ENCODE data around the gene RPS6KA5. TPM values are rescaled to one million over a fixed set of nuclear protein-coding genes. Genes with fewer than 3 reads are reported as not detected.

RPS6KA5 gene
- total RNA-seq, 1 experiment from 2014 or later, result 8.6 TPM

DNA sequence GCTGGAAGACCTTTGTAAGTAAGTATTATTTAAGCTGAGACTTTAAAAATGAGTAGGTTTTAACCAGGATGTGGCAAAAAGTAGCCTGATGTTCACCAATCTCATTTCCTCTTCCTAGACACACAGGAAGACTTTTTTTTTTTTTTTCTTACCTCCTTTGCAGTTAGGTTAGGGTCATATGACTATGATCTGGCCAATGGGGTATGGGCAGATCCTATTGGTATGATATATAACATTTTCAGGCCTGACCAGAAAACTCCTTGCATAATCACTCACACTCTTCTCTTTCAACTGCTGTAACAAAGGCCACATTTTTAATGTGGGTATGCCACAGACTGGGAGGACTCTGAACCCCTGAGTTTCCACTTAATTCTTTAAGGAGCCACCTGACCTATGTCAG lies 2.7 kb upstream of the RPS6KA5 start:
- Histone ChIP-seq H3K79me2 (ENCODE audit: low read length) (peaks cover 13% of the 10 kb centered on the region; the same call in 1 of the 2 replicates), H3K36me3 (ENCODE audit: low read depth, low read length) (no peaks in the 10 kb centered on the region), H3F3A (ENCODE audit: low read length, unreplicated experiment) (no peaks in the 10 kb centered on the region), H3K4me2 (ENCODE audit: low read length) (no peak overlapping the region), H3K9ac (ENCODE audit: low read length) (no peak overlapping the region), H2AFZ (ENCODE audit: low read length) (peak overlapping the region; percentile 19), H3K9me2 (replicated peaks; ENCODE audit: low read length) (no peaks in the 10 kb centered on the region), H3K27me3 (ENCODE audit: low read length) (no peaks in the 10 kb centered on the region), H4K20me1 (ENCODE audit: low read length) (no peaks in the 10 kb centered on the region; the same call in 1 of the 2 replicates), H3K9me3 (ENCODE audit: low read length) (no peaks in the 10 kb centered on the region), H3K4me1 (ENCODE audit: insufficient read depth, low read length) (peaks cover 16% of the 10 kb centered on the region), H3K4me3 (ENCODE audit: low read length) (no peak overlapping the region), H3K27ac (ENCODE audit: low read length) (no peak overlapping the region)
- ATAC-seq, result no peak
- intact Hi-C loops (cut with micrococcal nuclease), result loop anchor here (5.0 kb wide), 1 partner anchor 681 kb away; no protein-coding TSS in a partner anchor
- DNase-seq, result peak; percentile 18
- ChIA-PET CTCF (no interaction called here), POLR2A (ENCODE audit: unreplicated experiment) (no interaction called here)
- no peak for TF ChIP-seq EZH2 (IDR thresholded peaks at IDR 0.05; ENCODE audit: low read length, unreplicated experiment)
- TF ChIP-seq EZH2phosphoT487 (IDR thresholded peaks at IDR 0.05; ENCODE audit: borderline replicate concordance, low read length), result no peak
- TF ChIP-seq, protein P1, sequence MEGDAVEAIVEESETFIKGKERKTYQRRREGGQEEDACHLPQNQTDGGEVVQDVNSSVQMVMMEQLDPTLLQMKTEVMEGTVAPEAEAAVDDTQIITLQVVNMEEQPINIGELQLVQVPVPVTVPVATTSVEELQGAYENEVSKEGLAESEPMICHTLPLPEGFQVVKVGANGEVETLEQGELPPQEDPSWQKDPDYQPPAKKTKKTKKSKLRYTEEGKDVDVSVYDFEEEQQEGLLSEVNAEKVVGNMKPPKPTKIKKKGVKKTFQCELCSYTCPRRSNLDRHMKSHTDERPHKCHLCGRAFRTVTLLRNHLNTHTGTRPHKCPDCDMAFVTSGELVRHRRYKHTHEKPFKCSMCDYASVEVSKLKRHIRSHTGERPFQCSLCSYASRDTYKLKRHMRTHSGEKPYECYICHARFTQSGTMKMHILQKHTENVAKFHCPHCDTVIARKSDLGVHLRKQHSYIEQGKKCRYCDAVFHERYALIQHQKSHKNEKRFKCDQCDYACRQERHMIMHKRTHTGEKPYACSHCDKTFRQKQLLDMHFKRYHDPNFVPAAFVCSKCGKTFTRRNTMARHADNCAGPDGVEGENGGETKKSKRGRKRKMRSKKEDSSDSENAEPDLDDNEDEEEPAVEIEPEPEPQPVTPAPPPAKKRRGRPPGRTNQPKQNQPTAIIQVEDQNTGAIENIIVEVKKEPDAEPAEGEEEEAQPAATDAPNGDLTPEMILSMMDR (conservative IDR thresholded peaks at IDR 0.05; ENCODE audit: low read depth, low read length), result no peak
- BruUV-seq (replicated peaks), result no TSS peak

DNA sequence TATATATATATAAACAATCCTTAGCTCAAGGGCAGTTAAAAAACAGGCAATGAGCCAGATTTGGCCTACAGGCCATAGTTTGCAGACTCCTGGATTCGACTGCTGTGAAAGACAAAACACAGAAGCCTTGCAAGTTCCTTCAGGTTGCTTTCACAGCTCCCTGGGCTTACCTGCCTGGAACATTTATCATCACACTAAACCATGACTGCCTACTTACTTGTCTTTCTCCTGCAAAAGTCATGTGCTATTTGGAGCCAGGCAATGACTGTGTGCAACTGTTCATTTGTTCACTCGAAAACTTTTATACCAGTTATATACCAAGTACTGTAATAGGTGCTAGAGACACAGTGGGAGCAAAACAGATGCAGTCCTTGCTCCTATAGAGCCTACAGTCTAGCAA lies 2.2 kb upstream of the RPS6KA5 start:
- H3K27ac ChIP-seq (ENCODE audit: low read length), result no peak overlapping the region
- no peaks in the 10 kb centered on the region; the same call in 1 of the 2 replicates for H4K20me1 ChIP-seq (ENCODE audit: low read length)
- DNase-seq, result no peak
- no peak for TF ChIP-seq EZH2phosphoT487 (IDR thresholded peaks at IDR 0.05; ENCODE audit: borderline replicate concordance, low read length)
- no peak for TF ChIP-seq EZH2 (IDR thresholded peaks at IDR 0.05; ENCODE audit: low read length, unreplicated experiment)
- TF ChIP-seq, protein P1 (conservative IDR thresholded peaks at IDR 0.05; ENCODE audit: low read depth, low read length), result no peak
- POLR2A ChIA-PET (ENCODE audit: unreplicated experiment), result no interaction called here
- peak overlapping the region; percentile 19 for H2AFZ ChIP-seq (ENCODE audit: low read length)
- BruUV-seq (replicated peaks), result no TSS peak
- no peak overlapping the region for H3K4me2 ChIP-seq (ENCODE audit: low read length)
- H3K9ac ChIP-seq (ENCODE audit: low read length), result no peak overlapping the region
- intact Hi-C loops (cut with micrococcal nuclease), result loop anchor here (5.0 kb wide), 1 partner anchor 680 kb away; no protein-coding TSS in a partner anchor
- no peaks in the 10 kb centered on the region for H3K27me3 ChIP-seq (ENCODE audit: low read length)
- ATAC-seq, result no peak
- no peak overlapping the region for H3K4me3 ChIP-seq (ENCODE audit: low read length)
- H3K79me2 ChIP-seq (ENCODE audit: low read length), result peaks cover 19% of the 10 kb centered on the region; the same call in 1 of the 2 replicates
- peaks cover 18% of the 10 kb centered on the region for H3K4me1 ChIP-seq (ENCODE audit: insufficient read depth, low read length)
- no peaks in the 10 kb centered on the region for H3K9me2 ChIP-seq (replicated peaks; ENCODE audit: low read length)
- no peaks in the 10 kb centered on the region for H3F3A ChIP-seq (ENCODE audit: low read length, unreplicated experiment)
- H3K36me3 ChIP-seq (ENCODE audit: low read depth, low read length), result no peaks in the 10 kb centered on the region
- CTCF ChIA-PET, result no interaction called here
- no peaks in the 10 kb centered on the region for H3K9me3 ChIP-seq (ENCODE audit: low read length)

Data from PC-3 (cell line).